ENCODE measurements around the gene SFT2D1. TPM values are rescaled to one million over a fixed set of nuclear protein-coding genes. Genes with fewer than 3 reads are reported as not detected.

SFT2D1 gene
- total RNA-seq, 1 donor from 2014 or later: 21.9 TPM

DNA sequence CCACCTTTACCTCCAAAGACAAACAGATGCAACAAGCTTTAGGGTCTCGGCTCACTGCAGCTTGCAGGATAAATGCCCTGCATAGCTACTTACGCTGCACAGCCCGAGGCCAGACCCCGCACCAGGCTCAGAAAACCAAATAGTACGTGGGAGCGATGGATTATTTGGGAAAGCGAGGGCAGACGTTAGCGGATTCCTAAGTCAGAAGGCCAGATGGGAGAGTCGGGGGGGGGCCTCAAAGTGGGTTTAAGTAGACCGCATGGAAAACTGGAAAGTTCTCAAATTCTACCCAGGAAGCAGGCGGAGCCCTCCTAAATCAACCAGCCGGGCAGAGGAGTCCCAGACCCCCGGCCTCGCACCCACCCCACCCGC, 382 bp downstream of the SFT2D1 start:
- ATAC-seq (peak; percentile 14), DNase-seq (ENCODE audit: missing footprints) (no peak)
- intact Hi-C loops (cut with DNase I): loop anchor here (2.0 kb wide), 1 partner anchor 41 kb away; the partner anchor contains the start of gene MPC1

DNA sequence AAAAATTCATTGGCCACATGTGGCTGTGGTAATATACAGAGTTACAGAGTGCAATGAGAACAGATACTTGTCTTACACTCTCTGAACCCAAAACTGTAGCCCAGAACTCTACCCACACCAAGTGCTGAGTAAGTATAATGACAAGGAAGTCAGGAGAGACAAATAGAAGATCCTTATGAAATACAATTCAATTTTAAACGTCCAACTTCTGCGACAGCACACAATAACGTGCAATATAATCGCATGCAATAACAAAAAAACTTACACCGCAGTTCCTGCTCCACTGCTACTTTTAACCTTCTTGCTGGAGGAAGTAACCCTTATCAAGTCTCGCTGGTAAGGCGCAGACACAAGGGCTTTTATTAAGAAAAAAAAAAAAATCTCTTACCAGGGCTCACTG, 881 bp downstream of the SFT2D1 start:
- DNase-seq (ENCODE audit: missing footprints) (no peak), ATAC-seq (no peak)
- intact Hi-C loops (cut with DNase I): no loop called here

GRCh38 chr6:166338854-166339253, 3.5 kb downstream of the SFT2D1 start:
- DNase-seq (ENCODE audit: missing footprints) (no peak), ATAC-seq (no peak)
- intact Hi-C loops (cut with DNase I): no loop called here

DNA sequence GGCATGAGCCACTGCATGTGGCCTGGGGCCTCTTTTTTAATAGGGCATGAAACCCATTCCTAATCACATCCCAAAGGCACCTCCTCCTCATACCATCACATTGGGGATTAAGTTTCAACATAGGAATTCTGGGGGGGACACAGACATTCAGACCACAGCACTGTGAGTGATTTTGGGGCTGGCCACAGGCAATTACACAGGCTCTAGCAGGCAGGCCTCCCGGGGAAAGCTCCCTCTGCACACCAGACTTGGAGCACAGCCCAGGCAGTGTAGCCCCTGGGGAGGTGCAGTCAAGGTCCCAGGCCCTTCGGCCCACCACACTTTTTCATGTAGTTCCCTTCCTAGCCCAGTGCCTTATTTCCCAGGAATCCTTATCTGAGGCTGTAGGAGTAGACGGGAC, 5.5 kb downstream of the SFT2D1 start:
- DNase-seq (ENCODE audit: missing footprints) (no peak), ATAC-seq (no peak)
- intact Hi-C loops (cut with DNase I): no loop called here

DNA sequence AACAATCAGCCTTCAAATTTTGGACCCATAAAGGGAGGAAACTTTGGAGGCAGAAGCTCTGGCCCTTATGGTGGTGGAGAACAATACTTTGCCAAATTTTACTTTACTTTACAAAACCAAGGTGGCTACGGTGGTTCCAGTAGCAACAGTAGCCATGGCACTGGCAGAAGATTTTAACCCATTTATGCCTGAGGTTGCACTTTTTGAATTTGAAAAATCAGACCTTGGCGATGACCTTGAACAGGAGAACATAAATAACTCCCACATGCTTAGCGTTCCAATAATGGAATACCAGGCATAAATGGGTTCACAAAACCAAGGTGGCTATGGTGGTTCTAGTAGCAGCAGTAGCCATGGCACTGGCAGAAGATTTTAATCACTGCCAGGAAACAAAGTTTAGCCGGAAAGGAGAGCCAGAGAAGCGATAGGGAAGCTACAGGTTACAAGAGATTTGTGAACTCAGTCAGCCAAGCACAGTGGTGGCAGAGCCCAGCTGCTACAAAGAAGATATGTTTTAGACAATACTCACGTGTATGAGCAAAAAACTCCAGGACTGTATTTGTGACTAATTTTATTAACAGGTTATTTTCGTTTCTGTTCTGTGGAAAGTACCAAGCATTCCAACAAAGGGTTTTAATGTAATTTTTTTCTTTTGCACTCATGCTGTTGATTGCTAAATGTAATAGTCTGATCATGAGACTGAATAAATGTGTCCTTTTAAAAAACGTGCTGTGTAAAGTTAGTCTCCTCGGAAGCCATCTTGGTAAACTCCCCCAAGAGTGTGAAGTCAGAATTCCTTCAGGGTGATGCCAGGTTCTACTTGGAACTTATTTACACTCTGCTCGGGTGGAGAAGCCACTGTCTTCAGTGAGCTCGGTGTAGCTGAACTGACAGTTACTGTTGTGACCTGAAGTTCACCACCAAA, 6.7 kb downstream of the SFT2D1 start:
- no peak for ATAC-seq
- intact Hi-C loops (cut with DNase I): no loop called here
- no peak for DNase-seq (ENCODE audit: missing footprints)

DNA sequence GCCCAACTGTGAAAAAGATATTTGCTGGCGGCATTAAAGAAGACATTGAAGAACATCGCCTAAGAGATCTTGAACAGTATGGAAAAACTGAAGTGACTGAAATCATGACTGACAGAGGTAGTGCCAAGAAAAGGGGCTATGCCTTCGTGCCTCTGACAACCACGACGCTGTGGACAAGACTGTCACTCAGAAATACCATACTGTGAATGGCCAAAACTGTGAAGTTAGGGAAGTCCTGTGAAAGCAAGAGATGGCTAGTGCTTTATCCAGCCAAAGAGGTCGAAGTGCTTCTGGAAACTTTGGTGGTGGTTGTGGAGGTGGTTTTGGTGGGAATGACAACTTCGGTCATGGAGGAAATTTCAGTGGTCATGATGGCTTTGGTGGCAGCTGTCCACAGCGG, 7.5 kb downstream of the SFT2D1 start:
- intact Hi-C loops (cut with DNase I): no loop called here
- ATAC-seq: no peak
- DNase-seq (ENCODE audit: missing footprints): no peak

GRCh38 chr6:166333172-166333995, 9.0 kb downstream of the SFT2D1 start:
- DNase-seq (ENCODE audit: missing footprints) (no peak), ATAC-seq (no peak)
- intact Hi-C loops (cut with DNase I): no loop called here

DNA sequence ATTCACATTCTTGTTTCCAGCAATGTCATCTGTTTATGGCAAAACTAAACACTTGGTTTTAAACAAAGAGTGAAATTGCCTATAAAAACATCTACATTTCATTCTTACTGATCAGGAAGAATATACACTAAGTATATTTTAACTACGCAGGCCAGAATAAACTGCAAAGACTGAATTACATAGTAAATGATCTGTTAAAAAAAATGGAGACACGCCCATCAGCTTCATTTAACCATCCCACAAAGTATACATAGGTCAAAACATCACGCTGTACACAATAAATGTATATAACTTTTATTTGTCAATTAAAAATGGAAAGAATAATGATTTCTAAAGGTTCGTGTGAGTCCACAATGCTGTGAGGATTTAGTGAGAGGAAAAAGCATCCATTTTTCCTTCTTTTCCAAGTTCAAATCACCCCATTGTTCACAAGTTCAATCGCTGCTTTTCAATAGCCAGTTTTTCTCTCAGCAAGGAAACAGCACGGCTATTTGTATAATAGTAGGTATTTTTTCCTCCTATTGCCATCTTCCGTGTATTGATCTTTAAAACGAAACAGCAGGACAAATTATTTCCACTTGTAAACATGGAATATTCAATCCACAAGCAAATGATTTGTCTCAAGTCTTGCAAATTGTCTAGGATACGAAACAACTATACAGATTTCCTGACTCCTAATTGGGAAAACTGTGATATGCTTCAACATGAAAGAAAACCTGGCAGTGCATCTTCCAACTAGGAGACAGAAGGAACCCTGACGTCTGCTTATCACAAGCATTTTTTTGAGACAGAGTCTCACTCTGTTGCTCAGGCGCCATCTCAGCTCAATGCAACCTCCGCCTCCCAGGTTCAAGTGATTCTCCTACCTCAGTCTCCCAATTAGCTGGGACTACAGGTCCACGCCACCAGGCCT, 10.6 kb downstream of the SFT2D1 start:
- intact Hi-C loops (cut with DNase I): no loop called here
- ATAC-seq (no peak), DNase-seq (ENCODE audit: missing footprints) (no peak)

- ATAC-seq (peak; percentile 60), DNase-seq (ENCODE audit: missing footprints) (no peak)
- intact Hi-C loops (cut with DNase I): no loop called here
Observed at GRCh38 chr6:166330612-166331011, 11.7 kb downstream of the SFT2D1 start.

DNA sequence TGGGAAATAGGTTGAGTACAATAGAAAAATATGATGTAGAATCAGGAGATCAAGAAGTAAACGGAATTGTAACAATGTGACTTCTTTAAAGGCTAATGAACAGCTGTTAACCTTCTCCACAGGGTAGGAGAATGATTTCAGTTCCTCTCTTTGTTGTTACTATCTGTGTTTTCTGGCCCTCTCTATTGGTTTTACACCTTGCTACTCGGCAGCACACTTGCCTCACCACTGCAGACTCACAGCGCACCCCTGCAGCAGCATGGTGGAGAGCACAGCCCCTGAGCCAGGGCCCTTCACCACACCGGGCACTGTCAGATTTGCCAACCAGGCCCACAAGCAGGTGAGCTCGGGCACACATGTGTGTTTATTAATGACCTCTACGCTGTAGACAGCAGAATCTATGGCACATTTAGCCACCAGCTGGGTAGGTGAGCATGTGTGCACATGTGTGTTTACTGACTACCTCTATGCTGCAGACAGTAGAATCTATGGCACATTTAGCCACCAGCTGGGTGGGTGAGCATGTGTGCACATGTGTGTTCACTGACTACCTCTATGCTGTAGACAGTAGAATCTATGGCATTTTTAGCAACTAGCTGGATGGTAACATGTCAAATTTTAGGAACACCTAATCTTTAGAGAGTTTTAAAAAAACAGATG, 16.8 kb downstream of the SFT2D1 start:
- intact Hi-C loops (cut with DNase I): no loop called here
- no peak for DNase-seq (ENCODE audit: missing footprints)
- no peak for ATAC-seq

DNA sequence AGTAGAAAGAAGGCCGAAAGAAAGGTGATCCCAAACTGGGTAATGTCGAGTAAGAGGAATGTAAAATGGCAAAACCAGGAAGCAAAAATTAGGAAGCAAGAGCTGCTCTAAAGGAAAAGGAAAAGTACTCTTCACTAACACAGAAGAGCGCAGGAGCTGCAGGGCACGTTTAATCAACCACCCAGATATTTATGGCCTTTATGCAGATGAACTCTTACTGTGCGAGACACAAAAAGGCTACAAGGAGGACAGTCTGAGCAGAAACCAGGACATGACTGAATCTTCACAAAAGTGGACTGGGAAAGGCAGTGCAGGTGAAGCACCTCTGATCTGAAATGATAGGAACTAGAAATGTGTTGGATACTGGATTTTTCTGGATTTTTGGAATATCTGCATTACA, 18.9 kb downstream of the SFT2D1 start:
- no peak for DNase-seq (ENCODE audit: missing footprints)
- intact Hi-C loops (cut with DNase I): no loop called here
- ATAC-seq: no peak

- DNase-seq (ENCODE audit: missing footprints) (no peak), ATAC-seq (peak; percentile 91)
- intact Hi-C loops (cut with DNase I): loop anchor here (5.0 kb wide), 1 partner anchor 63 kb away; the partner anchor contains the start of gene MPC1
Observed at GRCh38 chr6:166318649-166319600, 23.4 kb downstream of the SFT2D1 start.

DNA sequence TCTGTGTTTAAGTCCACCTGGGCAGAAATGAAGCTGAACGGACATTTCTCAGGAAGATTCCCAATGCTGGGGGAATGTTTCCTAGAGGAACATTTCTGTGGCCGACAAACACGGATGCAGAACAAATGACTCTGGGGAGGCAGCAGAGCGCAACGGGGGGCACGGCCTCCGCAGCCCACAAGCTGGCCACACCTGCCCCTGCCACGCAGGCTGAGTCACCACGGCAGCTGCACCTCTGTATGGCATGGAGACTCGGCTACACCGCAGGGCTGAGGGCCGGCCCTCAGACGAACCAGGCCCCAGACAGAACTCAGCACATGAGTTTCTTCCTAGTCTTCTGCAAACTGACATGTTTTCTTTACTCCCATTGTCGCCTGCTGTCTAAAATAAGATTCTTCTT, 24.1 kb downstream of the SFT2D1 start:
- DNase-seq (ENCODE audit: missing footprints) (no peak), ATAC-seq (no peak)
- intact Hi-C loops (cut with DNase I): loop anchor here (5.0 kb wide), 1 partner anchor 64 kb away; the partner anchor contains the start of gene MPC1

- DNase-seq (ENCODE audit: missing footprints) (no peak), ATAC-seq (no peak)
- intact Hi-C loops (cut with DNase I): loop anchor here (5.0 kb wide), 1 partner anchor 65 kb away; the partner anchor contains the start of gene MPC1
Observed at GRCh38 chr6:166317261-166318212, 24.8 kb downstream of the SFT2D1 start.

- no peak for ATAC-seq
- no peak for DNase-seq (ENCODE audit: missing footprints)
- intact Hi-C loops (cut with DNase I): loop anchor here (5.0 kb wide), 1 partner anchor 67 kb away; the partner anchor contains the start of gene MPC1
Observed at GRCh38 chr6:166315436-166315835, 26.9 kb downstream of the SFT2D1 start.

DNA sequence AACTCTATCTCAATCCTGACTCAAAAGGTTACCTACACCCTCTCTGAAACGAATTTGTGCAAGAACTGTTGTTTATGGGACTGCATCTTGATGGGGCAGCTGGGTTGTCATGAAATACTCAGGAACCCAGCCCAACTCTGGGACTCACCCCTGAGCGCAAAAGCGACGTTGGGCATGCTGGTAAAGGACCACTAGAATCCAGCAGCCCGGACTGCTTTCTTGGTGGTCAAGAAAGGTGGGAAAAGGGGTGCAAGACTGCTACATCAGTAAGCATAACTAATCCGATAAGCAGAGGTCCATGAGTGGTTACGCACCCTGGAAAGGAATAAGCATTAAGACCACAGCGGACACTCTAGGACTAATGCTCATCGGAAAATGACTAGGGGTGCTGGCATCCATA, 27.9 kb downstream of the SFT2D1 start:
- no peak for DNase-seq (ENCODE audit: missing footprints)
- intact Hi-C loops (cut with DNase I): no loop called here
- no peak for ATAC-seq

Data from Right ventricle myocardium inferior (tissue), 1 donor.